GM19452 (cell line): Measurements from ENCODE around the gene PHKG1.
"Not testable (repeated sequence)": the region's sequence is repeated elsewhere in the genome, so short reads cannot be mapped to it uniquely, and the experiment has no call there.

Experiments
- ATAC-seq: cut with Tn5 transposase; IDR thresholded peaks from one replicate; pipeline ENCODE4 v1.9.1; 2021; ENCODE audit not compliant: unreplicated experiment

PHKG1 gene

GRCh38 chr7:56092789-56093531 is at the start of gene PHKG1:
Gene PHKG1 (minus strand): TSS chr7:56092952. CDS start chr7:56088941, 4,011 bp downstream.
- no peak for ATAC-seq

GRCh38 chr7:56131062-56131461 is 38.3 kb upstream of the PHKG1 start:
- ATAC-seq, result not testable (repeated sequence)

GRCh38 chr7:56127241-56127975 is 34.7 kb upstream of the PHKG1 start:
- ATAC-seq, result no peak

DNA sequence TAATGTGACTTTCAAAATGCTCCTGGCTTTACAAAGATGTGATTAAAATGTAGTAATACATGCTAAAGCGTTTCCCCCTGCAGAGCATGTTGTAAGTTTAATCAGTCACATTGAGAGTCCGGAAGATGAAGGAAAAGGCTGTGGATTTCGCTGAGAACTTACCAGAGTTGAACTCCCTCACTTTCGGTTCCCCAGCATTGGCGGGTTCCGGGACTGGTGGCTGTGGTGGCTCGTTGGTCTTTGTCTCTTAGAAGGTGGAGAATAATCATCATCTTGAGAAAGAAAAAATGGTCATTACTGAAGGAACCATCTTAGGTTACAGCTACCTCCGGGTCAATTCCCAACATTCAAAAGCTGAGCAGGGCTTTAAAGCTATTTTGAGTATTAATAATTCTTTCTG is 33.1 kb upstream of the PHKG1 start:
- no peak for ATAC-seq

- ATAC-seq, result no peak
These were observed 32.2 kb upstream of the PHKG1 start for GRCh38 chr7:56124981-56125380.

DNA sequence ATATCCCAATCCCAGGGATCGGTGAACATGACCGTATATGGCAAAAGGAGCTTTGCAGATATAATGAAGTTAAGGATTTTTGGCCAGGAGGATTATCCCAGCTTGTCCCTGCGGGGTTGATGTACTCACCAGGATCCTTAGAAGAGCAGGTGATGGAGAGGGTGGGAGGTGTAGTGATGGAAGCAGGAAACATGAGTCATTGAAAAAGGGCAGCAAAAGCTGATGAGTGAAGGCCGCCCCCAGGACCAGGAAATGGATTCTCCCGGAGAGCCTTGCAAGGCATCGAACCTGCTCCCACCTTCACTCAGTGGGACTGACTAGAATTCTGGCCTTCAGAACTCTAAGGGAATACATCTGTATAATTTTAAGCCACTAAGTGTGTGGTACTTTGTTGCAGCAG is 28.7 kb upstream of the PHKG1 start:
- no peak for ATAC-seq

DNA sequence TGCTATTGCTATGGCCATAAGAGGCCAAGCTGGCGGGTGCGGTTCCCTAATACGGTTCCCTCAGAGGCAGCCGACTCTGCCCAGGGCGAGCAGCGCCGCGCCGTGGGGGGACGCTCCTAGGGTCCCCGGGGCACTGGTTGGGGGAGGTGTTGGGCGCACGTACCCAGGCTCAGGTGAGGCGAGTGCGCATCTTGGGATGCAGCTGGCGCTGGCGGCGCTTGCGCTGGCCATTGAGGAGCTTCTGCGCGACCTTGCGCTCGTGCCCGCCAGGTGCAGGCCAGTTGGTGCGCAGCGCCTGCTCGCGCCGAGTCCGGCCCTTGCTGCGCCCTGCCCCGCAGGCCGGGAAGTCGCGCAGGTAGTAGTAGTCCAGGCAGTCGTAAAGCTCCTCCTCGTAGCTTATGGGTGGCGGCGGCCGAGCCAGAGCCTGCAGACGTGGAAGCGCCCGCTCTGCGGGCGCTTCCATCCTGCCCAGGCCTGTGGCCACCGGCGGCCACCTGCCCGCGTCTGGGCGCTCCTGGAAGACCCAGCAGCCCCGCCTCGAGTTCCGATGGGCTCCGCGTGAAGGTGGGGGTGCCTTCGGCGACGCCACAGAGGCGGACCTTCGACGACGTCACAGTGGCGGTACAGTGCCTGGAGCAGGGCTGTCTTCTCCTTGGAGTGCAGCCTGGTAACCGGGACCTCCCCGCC is 23.2 kb upstream of the PHKG1 start, which contains the start of gene NUPR2:
NUPR2 (minus strand) TSS at position 566 of the 687 bp plus-strand sequence; CDS start at position 463, 103 bp downstream.
- ATAC-seq, result no peak

DNA sequence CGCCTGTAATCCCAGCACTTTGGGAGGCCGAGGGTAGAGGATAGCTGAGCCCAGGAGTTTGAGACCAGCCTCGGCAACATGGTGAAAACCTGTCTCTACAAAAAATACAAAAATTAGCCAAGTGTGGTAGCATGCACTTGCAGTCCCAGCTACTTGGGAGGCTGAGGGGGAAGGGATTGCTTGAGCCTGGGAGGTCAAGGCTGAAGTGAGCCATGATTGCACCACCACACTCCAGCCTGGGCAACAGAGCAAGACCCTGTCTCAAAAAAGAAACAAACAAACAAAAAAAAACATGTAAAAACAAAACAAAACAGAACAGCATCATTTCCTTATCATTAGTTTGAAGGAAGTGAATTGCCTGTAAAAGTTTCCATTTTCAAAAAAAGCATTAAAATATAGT is 19.5 kb upstream of the PHKG1 start:
- not testable (repeated sequence) for ATAC-seq

- ATAC-seq, result no peak
These were observed 17.9 kb upstream of the PHKG1 start for GRCh38 chr7:56110611-56111010.

- ATAC-seq, result no peak
These were observed 15.2 kb upstream of the PHKG1 start for GRCh38 chr7:56107954-56108258.

DNA sequence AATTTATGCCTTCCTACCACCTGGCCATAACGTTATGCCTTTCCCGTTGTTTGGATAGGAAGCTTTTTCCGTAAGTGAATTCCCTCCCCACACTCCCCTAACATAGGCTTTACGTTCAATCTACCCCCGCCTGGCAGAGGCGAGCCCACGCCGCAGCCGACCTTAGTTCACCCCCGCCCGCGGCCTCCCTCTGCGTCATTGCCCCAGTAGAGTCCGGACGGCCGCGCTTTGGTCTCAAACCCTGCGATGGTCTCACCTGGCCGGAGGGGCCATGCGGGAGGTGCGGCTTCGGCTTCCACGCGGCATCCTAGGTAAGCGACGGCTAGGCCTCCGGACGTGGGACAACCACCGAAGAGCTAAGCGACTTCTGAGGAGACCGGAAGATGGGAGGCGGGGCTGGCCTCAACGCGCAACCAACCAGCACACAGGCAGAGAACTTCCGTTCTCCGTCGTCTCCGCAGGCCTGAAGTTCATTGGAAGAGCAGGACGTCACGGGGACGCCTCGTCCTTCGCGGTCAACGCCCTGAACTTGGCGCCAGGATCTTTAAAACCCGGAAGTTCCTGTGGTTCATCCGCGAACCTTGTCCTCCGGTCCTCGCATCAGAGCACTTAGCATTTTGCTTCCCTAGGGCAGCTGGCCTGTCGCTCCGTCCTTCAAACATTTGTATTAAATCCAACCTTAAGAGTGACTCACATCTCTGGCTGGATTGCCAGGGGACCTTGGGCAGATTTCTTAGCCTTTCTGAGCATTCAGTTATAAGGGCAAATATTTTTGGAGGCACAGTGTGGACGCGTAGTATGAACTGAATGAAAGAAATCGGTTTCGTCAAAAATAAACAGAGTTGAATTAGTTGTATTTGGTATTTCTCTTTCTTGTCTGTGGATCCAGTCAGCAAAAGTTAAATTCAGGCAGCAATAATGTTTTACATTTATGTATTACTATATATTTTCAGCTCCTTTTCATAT is 13.6 kb upstream of the PHKG1 start, which contains the start of gene CHCHD2:
CHCHD2 (minus strand) TSS at position 369 of the 966 bp plus-strand sequence; CDS start at position 306, 63 bp downstream.
- peak; percentile 100 for ATAC-seq

DNA sequence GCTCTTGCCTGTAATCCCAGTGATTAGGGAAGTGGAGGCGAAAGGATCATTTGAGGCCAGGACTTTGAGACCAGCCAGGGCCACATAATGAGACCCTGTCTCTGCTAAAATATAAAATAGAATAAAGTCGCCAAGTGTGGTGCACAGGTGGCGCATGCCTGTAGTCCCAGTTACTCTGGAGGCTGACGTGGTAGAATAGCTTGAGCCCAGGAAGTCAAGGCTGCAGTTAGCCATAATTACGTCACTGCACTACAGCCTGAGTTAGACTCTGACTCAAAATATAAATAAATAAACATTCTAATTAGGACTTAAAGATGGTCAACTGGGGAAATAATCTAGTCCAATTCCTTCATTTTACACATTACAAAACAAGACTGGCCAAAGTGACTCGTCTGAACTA is 12.8 kb upstream of the PHKG1 start:
- no peak for ATAC-seq

GRCh38 chr7:56104138-56104537 is 11.4 kb upstream of the PHKG1 start:
- ATAC-seq, result not testable (repeated sequence)

GRCh38 chr7:56099653-56100052 is 6.9 kb upstream of the PHKG1 start:
- ATAC-seq, result no peak

DNA sequence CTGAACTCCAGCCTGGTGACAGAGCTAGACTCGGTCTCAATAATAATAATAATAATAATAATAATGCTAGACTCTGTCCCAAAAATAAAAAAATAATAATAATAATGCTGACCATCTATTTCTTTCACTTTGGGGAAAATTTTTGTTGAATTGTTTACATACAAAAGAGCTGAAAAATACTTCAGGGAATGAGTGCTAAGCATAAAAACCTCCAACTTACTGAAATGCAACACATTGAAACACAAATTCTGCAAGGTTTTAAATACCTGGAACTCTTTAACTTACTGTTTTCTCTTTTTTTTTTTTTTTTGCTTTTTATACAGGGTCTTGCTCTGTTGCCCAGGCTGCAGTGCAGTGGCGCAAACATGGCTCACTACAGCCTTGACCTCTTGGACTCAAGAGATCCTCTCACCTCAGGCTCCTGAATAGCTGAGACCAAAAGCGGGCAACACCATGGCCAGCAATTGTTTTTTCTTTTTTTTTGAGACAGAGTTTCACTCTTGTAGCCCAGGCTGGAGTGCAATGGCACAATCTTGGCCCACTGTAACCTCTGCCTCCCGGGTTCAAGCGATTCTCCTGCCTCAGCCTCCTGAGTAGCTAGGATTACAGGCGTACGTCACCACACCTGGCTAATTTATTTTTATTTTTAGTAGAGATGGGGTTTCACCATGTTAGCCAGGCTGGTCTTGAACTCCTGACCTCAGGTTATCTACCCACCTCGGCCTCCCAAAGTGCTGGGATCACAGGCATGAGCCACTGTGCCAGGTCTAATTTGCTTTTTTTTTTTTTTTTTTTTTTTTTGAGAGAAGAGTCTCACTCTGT is 5.6 kb upstream of the PHKG1 start:
- not testable (repeated sequence) for ATAC-seq

DNA sequence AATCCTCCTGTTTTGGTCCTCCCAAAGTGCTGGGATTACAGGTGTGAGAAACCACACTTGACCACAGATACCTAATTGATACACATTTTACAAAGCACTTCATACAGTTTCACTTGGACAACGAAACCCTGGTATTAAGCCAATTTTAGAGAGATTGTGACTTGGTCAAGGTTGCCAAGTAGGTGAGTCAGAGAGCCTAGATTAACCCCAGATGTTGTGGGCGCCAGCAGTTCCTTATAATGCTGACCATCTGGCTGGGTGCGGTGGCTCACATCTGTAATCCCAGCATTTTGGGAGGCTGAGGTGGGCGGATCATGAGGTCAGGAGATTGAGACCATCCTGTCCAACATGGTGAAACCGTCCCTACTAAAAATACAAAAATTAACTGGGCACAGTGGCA is 4.9 kb upstream of the PHKG1 start:
- ATAC-seq, result no peak

DNA sequence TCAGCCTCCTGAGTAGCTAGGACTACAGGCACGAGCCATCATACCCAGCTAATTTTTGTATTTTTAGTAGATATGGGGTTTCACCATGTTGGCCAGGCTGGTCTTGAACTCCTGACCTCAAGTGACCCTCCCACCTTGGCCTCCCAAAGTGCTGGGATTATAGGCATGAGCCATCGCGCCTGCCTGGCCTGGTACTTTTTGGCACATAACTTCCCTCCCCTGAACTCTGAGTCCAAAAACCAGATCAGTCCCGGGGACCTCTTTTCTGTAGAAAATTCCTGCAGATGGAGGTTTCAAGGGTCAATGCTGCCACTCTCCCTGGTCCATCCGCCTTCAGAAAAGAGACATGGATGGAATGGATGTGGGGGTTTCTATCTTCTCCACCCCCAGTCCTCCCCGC is 364 bp downstream of the PHKG1 start:
- not testable (repeated sequence) for ATAC-seq

DNA sequence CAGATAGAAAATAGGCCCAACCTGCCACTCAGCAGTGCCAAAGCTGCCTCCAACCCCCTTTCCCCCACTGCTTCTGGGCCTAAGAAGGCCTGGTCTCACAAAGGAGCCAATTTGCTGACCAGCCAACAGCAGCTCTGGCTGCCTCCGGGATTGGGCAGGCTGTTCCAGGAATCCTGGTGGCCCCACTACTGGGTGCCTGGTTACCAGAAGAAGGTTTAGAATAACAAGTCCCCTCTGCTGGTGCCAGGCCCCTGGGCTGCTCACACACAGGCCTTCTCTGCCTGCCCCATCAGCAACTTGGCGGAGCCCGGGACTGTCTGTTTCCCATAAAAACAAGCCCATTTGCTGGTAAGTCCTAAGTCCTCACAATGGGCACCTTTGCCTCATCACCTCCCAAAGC is 1.2 kb downstream of the PHKG1 start:
- ATAC-seq, result no peak

DNA sequence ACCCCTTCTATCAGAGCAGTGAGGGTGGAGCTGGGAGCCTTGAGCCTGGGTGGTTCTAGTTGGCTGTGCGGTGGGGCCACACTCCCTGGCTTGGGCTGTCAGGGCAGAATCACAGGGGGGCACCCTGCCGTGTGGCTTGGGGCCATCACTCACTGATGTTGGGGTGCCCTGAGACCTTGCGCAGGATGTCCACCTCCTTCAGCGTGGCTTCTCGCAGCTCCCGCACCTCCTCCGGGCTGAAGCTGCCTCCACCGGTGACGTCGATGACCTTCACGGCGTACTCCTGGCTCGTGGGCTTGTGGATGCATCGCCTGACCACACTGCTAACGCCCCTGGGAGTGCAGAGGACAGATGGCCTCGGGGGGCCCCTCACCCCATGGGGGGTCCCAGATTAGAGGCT is 5.3 kb downstream of the PHKG1 start:
- ATAC-seq, result no peak

DNA sequence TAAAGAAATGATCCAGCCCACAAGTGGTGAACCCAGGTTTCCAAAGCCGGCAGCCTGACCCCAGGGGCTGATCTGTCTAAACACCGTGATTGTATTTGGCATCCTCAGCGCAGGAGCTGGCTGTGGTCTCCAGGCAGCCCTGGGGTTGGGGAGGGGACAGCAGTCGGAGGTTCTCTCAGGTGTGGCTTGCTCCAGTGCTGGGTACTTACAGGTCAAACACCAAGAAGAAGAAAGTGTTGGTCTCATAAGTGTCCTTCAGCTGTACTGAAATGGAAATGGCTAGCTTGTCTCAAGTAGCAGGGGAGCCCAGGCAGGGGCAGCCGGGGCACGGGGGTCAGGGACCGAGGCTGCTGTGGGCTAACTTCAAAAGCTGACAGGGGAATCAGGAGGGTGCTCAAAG is 6.0 kb downstream of the PHKG1 start:
- no peak for ATAC-seq
